GM18498 (cell line): ENCODE results near the gene MAD2L1.
"Not testable (repeated sequence)": the region's sequence is repeated elsewhere in the genome, so short reads cannot be mapped to it uniquely, and the experiment has no call there.

Experiments
- ATAC-seq: cut with Tn5 transposase; IDR thresholded peaks from one replicate; pipeline ENCODE4 v1.9.1; 2021; ENCODE audit warnings: mild to moderate bottlenecking, moderate library complexity; ENCODE audit not compliant: unreplicated experiment

MAD2L1 gene

DNA sequence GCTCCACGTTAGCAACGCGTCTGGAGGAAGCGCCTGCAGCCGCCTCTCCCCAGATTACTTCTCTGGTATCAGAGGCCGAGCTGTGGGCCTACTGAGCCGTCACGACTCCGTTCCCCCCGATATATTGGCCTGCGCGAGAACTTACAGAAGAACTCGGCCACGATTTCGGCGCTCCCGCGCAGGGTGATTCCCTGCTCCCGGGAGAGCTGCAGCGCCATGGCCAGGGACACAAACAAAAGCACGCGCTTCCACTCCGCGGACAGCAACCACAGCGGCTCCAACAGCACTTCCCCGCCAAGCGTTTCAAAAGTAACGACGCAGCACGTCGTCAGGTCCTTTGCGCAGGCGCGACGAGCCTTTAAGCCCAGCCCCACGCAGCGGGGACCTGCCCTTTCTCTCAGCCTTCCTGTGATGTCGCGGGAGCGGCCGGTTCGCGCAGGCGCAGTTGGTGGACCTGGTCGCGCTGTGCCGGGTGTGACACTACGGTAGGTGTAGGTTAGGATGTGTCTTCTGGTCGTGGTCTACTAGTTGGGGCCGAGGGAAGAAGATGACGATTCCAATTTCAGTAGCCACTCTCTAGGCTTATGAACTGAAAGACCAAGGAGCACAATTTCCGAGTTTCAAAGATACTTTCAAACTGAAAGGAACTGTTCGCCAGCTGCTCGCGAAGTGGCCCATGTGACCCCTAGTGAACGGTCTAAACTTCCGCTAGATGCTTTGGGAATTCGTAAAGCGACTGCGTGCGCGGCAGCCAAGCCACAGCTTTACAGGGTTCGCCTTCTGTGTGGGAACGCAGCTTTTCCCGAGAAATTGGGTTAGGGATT is at the start of gene MAD2L1:
TSS of gene MAD2L1 (minus strand) at position 332 of the 824 bp plus-strand sequence. CDS start at position 218, 114 bp downstream.
- ATAC-seq, result peak; percentile 86

DNA sequence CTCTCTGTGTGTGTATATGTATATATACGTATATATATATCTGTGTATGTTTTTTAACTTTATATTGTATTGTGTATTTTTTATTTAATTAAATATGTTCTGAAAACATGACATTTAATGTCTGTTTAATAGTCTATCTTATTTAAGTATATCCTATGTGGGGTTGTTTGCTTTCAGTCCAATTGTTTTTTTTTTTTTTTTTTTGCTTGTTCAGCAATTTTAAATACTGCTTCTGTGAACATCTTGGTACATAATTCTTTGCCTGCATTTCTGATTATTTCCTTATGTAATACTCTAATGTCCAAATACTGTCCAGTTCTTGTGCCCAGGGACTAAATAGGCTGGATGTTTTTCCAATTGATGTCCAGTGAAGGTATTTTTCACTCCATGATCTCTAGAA is 45.1 kb upstream of the MAD2L1 start:
- ATAC-seq, result no peak

DNA sequence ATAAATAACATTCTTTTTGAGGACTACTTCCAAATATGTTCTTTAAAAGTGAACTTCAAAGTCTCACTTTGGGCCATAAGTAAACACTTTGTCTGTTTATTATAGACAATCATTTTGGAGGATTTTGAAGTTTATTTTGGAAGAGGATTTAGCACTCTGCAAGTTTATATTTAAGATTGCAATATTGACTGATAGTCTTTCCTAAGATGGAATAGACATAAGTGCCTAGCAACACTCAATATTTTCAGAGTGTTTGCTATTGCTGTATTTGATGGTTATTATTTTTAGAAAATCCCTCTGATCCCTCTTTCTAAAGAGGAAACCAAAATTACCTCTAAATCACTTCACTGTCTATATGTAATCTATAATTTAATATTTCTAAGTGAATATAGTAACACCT is 42.8 kb upstream of the MAD2L1 start:
- ATAC-seq, result no peak

DNA sequence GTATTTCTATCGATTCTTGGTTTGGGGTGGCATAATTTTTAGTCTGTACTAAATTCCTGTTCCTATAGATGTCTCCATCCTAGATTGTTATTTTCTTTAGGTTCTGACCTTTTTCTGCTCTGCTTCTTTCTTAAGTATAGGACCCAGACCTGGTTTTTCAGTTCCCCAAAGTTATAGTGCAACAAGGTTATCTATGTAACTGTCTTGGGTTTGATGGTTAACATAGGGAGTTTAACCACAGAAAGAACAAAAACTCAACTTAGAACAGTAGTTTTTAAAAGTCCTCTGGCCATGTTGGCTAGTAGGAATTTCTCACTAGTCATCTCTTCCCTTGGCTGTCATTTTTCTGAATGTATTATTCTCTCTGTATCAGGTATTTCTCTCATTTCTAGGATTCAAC is 38.8 kb upstream of the MAD2L1 start:
- peak; percentile 77 for ATAC-seq

DNA sequence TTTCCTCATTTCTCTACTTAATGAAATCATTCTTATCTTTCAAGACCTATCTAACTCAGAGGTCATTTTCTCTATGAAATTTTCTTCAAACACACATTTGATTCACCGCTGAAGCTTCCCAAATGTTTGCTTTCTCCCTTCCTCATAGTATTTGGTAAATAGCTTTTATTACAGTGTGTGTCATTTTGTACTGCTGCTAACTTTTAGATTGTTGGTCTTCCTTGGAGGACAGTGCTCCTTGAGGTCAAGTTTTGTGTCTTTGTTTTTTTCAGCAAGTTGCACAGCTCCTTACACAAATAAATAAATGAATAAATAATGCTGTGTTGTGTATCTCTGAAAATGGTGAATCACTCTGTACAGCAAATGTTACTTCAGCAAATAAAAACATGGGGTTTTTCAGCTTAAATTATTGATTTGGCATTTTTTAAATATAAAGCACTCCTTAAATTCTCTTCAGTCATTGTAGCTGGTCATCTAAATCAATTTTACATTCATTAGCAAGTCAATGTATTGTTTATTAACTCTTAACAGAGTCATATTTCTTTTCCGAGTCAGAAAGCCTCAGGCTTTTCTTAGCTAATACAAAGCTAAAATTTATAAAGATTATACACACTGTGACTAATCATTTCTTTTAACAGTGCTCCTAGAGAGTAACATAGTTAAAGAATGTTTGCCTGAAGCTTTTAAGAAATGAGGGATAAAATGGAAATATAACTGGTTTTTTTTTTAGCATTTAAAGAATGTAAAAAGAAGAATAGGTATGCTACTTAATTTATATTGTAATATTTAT is 30.1 kb upstream of the MAD2L1 start:
- ATAC-seq, result no peak

DNA sequence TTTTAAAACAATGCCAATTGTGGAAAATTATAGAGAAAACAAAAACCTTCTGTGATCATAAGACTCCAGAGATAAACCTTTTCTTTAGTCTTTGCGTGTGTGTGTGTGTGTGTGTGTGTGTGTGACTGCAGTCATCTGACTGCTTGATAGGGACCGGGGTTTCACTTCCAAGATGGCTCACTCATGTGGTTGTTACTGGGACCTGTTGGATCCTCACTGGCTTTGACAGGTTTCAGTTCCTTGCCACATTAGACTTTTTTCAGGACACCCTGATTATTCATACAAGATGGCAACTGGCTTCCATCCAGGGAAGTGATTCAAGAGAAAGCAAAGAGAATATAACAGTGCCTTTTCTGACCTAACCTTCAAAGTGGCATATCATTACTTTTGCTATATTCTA is 21.9 kb upstream of the MAD2L1 start:
- no peak for ATAC-seq

DNA sequence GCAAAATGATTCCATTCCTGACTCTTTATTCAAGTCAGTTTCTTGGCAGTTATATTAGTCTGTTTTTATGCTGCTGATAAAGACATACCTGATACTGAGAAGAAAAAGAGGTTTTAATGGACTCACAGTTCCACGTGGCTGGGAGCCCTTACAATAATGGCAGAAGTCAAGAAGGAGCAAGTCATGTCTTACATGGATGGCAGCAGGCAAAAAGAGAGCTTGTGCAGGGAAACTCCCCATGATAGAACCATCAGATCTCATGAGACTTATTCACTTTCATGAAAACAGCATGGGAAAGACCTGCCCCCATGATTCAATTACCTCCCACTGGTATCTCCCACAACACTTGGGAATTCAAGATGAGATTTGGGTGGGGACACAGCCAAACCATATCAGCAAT is 21.4 kb upstream of the MAD2L1 start:
- not testable (repeated sequence) for ATAC-seq

DNA sequence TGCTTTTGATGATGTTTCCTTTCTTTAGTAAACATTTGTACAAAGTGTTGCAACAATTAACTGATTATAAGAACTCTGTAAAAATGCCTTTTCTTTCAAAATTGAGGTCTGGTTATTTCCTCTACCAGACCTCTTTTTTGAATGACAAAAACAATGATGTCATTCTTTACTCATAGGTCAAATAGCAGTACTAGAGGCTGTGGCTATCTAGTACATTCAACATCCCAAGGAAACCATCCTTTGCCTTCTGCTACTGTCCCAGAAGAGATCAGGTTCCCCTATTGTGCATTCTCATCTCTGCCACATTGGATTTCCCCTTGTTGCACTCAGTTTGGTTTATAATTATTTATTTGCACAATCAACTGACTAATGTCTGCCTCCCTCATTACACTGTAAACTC is 19.1 kb upstream of the MAD2L1 start:
- ATAC-seq, result peak; percentile 51

DNA sequence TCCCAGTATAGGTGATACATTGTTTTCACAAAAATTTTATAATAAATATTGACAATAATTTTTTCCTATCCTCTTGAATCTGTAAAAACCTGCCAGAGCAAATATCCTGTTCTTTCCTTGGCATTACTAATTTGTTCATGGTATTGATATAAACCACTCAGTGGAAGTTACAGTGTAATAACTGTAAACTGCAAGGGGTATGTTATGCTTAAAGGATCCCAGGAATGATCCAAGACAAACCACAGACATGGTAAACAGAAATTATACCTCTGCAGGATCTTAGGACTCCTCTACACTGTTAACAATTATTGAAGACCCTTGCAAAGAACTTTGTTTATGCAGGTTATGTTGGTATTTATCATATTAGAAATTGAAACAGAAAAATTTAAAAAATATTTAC is 17.7 kb upstream of the MAD2L1 start:
- no peak for ATAC-seq

DNA sequence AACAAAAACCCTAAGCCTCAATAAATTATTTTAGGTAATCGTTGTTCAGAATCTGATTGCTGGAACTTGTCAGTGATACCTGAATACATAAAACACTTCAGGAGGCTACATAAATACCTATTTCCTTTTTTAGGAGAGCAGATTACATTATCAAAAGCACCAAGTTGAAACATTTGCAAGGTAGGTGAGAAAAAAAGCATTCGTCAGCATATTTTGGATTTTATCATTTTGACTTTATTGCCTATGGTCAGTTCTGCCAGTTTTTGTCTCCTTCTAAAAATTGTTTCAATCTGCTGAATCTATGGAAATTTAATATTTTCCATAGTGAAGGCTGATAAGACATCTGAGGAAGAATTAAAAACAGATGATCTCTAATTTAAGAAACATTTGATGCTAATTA is 16.5 kb upstream of the MAD2L1 start:
- no peak for ATAC-seq

DNA sequence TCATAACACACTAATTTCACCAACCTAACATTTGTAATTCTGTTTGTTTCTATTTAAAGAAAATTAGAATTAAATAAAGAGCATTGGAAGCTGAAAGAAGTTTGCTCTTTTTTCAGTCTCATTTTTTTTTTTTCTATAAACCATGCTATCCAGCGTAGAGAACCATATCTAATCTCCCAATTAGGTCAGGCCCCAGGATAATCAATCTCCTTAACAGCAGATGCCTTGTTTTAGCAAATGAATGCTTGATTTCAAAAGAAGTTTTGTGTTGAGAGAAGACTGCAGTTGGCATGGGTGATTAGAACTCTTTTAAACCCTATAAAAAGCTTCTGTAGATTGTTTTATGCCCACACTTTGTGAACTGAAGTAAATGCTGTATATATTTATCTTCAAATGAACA is 15.6 kb upstream of the MAD2L1 start:
- no peak for ATAC-seq

DNA sequence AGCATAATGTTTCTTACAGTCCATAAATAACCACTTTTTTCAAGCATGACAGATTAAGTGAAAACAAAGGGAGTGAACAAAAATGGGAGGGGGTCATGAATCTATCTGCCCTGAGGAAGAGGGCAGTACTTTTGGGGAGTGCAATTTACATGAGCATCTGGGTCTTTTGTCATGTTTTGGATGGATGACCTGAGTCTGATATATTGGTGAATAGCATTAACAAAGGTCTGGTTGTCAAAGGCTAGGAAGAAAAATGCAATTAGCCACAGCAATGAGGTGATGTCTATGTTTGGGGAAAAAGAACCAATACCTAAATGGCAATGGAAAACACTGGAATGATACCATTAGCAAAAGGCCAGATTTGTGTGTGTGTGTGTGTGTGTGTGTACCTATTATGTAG is 15.1 kb upstream of the MAD2L1 start:
- no peak for ATAC-seq

DNA sequence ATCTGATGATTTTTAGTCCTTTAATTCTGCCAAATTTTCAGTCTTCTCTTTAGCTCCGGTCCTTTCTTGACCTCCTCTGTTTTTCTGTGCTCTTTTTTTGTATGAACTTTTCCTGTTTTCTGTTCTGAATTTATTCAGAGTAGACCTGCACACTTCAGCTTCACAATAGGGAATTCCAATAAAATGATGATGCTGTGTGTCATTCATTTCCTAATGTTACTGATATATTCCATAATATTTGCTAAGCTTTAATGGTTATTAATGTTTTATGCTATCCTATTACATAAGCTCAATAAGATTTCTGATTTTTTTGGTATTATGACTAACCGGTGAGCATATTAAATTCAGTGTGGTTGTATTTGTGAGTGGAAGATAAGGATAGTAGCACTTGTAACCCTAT is 13.9 kb upstream of the MAD2L1 start:
- ATAC-seq, result no peak

DNA sequence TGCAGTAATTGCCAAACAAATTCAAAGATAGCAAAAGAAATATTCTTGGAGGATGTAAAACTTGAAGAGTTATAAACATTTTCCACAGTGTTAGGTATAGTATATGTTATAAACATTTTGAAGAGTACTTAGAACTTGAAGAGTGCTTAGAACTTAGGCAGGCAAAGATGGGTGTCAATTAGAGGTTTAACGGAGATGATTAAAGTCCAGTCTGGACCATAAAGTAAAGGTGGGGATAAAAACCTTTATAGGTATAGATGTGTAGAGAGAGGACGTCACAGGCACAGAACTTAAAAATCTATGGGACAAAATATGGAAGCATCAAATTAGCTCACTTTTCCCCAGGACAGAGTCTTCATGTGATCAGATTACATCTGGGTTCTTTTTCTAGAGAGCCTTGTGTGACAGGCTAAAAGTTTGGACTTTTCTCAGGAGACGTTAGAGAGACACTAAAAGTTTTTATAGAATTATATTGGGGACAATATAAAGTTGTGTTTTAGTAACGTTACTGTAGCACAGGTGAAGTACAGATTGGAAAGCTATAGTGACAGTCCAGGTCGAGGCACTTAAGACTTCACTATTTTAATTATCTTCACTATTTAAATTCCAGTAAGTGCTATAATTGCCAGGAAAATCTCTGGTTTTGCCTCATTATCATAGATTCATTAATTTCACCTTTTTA is 13.3 kb upstream of the MAD2L1 start:
- no peak for ATAC-seq

DNA sequence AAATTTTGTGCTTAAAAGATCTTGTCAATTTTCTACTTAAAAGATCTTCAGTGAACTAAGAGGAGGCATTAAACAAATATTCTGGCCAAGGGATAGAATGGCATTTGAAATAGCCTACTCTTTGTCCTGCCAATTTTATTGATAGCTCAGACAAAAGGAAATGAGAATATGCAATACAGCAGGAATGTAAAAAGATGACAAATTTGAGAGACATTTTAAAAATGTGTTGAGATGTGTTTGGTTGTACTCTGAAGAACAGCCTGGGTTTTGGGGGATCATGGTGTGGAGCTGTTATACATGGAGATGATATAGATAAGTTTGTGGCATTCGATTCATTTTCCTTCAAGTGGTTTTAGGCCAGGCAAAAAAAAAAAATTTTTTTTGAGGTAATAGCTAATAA is 11.6 kb upstream of the MAD2L1 start:
- ATAC-seq, result no peak

DNA sequence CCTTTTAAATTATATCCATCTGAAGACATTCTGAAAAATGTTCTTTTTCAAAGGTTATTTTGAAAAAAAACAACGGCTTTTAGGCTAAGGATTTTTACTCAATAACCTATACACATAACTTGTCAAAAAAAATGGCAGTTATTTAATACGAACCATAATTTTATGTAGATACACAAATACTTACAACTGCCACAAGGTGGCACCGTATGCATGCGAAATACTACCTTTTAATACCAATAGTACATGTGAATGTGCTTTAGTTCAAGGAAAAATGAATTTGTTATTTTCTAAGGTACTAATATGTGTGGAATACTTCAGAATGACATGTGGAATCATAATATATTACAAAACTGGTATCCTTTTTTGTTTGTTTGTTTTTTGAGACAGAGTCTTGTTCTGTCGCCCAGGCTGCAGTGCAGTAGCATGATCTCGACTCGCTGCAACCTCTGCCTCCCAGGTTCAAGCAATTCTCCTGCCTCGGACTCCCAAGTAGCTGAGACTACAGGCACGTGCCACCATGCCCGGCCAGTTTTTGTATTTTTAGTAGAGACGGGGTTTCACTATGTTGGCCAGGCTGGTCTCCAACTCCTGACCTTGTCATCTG is 4.6 kb upstream of the MAD2L1 start:
- no peak for ATAC-seq

DNA sequence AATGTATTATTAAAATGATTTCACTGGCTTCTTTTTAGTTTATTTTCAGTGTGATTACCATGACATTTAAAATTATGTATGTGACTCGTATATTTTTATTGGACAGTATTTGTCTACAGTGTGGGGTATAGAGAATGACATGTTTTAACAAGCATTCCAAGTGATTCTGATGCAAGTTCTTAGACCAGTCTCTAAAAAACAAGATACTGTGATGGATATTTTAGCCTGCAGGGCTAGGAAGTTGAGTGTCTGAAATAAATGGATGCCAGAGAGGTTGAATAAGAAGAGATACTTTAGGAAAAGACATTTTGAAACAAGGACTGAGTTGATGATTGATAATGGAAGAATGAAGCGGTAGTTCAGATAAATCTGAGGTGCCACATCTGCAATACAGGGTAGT is 3.5 kb upstream of the MAD2L1 start:
- ATAC-seq, result no peak

DNA sequence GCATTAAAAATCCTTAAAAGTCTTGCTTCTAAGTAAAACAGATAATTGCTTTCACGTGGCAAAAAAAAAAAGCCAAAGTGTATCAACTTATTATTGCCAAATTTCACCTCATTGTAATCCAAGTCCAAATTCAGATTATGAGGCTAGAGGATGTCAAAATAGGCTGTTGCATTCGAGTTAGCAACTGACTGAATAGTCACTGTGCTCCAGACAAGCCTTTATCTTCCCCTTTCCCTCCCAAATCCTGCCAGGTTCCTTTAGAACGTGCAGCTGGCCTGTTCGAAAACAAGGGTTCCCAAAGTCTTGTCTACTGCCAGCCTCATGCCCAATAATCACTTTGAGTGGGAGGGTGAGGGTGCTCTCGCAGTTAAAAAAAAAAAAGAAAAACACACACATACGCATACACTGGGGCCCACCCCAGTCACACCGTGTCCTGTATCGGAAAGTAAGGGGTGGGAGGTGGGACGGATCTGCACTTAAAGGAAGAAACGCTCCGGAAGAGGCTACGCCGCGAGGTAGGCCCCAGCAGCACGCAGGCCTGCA is 603 bp downstream of the MAD2L1 start:
- ATAC-seq, result no peak

DNA sequence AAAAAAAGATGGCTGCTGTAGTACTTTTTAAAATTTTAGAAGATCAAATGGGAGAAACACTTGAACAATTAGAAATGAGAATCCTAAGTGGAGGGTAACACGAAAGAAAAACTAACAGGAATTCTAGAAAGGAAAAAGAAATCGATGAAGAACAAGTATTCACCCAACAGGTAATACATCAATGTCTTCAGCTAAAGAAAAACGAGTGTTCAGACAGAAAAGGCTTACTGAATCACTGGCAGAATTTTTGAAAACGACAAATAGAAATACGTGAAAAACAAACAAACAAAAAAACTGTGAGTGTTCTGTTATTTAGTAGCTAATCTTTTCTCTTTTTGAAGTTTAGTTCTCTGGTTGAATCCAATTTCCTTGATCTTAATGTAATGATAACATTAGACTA is 1.8 kb downstream of the MAD2L1 start:
- no peak for ATAC-seq

DNA sequence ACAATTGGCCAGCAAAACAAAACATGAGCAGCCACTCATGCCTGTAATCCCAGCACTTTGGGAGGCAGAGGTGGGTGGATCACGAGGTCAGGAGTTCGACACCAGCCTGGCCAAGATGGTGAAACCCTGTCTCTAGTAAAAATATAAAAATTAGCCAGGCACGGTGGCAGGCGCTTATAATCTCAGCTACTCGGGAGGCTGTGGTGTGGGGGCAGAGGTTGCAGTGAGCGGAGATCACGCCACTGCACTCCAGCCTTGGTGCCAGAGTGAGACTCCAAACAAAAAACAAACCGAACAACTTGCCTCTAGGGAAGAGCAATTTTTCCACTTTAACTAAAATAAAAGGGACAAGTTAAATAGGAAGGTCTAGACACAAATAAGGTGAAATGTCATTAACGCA is 2.9 kb downstream of the MAD2L1 start:
- not testable (repeated sequence) for ATAC-seq

DNA sequence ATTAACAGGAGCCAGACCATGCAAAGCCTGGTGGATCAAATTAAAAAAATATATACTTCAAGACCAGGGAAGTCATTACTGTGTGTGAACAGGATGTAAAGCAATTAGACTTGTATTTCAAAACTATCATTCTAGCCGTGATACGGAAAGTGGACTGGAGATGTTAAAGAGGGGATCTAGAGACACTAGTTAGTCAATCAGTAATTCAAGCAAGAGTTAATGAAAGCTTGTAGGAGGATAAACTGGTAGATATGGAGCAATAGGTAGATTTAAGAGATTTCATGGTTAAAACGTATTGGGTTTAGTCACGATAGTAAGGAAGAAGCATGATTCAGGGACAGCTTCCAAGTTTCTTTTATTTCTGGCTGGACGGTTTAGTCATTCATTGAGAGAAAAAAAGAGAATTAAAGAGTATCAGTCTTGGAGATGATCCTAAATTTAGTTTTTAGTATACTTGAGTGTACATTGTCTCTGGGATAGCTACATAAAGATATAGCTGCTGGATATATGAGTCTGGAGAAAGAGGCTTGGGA is 3.9 kb downstream of the MAD2L1 start:
- no peak for ATAC-seq
